Measurements from ENCODE around the gene GMCL2. TPM values are rescaled to one million over a fixed set of nuclear protein-coding genes. Genes with fewer than 3 reads are reported as not detected.
"Not testable (repeated sequence)": the region's sequence is repeated elsewhere in the genome, so short reads cannot be mapped to it uniquely, and the experiment has no call there.

GMCL2 gene
- polyA plus RNA-seq, 6 donors from 2014 or later: not detected

- DNase-seq: no peak
- Mint-ChIP-seq H3K9me3 (peaks cover 0 to 3% (median 0%) of the 10 kb centered on the region in 7 donors), H3K4me3 (peak overlapping the region in 2 of 8 donors; percentile 64 to 74), H3K27ac (no peak overlapping the region), H3K27me3 (peaks cover 0 to 5% (median 0%) of the 10 kb centered on the region in 3 donors), H3K36me3 (peaks cover 0 to 7% of the 10 kb centered on the region in 2 donors), H3K4me1 (peaks cover 10 to 13% (median 10%) of the 10 kb centered on the region in 3 donors)
- no peak for ATAC-seq (ENCODE audit: low read depth in 2 of 2)
These were observed 14.2 kb upstream of the GMCL2 start for GRCh38 chr5:178201221-178201926.

- Mint-ChIP-seq H3K4me3 (peak overlapping the region in 2 of 8 donors; percentile 56 to 69), H3K27me3 (peaks cover 0 to 11% (median 3%) of the 10 kb centered on the region in 3 donors), H3K9me3 (peaks cover 0 to 3% (median 0%) of the 10 kb centered on the region in 7 donors), H3K27ac (no peak overlapping the region), H3K36me3 (peaks cover 0 to 7% of the 10 kb centered on the region in 2 donors), H3K4me1 (peaks cover 0 to 5% (median 4%) of the 10 kb centered on the region in 3 donors)
- DNase-seq: no peak
- no peak for ATAC-seq (ENCODE audit: low read depth in 2 of 2)
These were observed 12.6 kb upstream of the GMCL2 start for GRCh38 chr5:178199581-178200434.

DNA sequence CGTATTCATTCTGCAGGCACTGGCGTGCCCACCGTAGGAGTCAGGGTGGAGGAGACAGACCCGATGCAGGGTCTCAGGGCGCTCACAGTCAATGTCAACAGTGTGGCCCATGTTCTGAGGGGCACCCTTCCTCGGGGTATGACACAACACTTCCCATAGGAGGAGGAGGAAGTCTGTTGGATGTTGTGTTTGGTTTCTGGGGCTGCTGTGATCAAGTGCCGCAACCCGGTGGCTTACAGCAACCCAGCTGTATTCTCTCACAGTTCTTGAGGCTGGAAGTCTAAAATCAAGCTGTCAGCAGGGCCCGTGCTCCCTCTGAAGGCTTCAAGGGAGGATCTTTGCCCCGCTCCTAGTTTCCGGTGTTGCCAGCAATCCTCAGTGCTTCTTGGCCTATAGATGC, 11.5 kb upstream of the GMCL2 start:
- Mint-ChIP-seq H3K27me3 (peaks cover 6 to 16% (median 12%) of the 10 kb centered on the region in 3 donors), H3K9me3 (no peaks in the 10 kb centered on the region), H3K27ac (peak overlapping the region in 1 of 6 donors; percentile 56), H3K4me3 (peak overlapping the region in 1 of 8 donors; percentile 60), H3K36me3 (no peaks in the 10 kb centered on the region), H3K4me1 (no peaks in the 10 kb centered on the region)
- ATAC-seq (ENCODE audit: low read depth in 2 of 2) (no peak), DNase-seq (no peak)

DNA sequence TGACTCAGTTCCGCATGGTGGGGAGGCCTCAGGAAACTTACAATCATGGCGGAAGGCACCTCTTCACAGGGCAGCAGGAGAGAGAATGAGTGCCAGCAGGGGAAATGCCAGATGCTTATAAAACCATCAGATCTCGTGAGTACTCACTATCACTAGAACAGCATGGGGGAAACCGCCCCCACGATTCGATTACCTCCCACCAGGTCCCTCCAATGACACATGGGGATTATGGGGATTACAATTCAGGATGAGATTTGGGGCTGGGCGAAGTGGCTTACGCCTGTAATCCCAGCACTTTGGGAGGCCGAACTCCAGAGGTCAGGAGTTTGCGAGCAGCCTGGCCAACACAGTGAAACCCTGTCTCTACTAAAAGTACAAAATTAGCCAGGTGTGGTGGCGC, 11.0 kb upstream of the GMCL2 start:
- DNase-seq; H3K27ac Mint-ChIP-seq; H3K9me3 Mint-ChIP-seq; ATAC-seq (ENCODE audit: low read depth in 2 of 2); H3K4me1 Mint-ChIP-seq; H3K36me3 Mint-ChIP-seq; H3K4me3 Mint-ChIP-seq: not testable (repeated sequence)
- peaks cover 11 to 21% (median 18%) of the 10 kb centered on the region in 3 donors for H3K27me3 Mint-ChIP-seq

- DNase-seq (no peak), ATAC-seq (ENCODE audit: low read depth in 2 of 2) (no peak)
- Mint-ChIP-seq H3K36me3 (no peaks in the 10 kb centered on the region), H3K27me3 (peaks cover 16 to 33% (median 28%) of the 10 kb centered on the region in 3 donors), H3K4me3 (no peak overlapping the region), H3K4me1 (no peaks in the 10 kb centered on the region), H3K27ac (no peak overlapping the region), H3K9me3 (no peaks in the 10 kb centered on the region)
These were observed 9.8 kb upstream of the GMCL2 start for GRCh38 chr5:178196986-178197385.

DNA sequence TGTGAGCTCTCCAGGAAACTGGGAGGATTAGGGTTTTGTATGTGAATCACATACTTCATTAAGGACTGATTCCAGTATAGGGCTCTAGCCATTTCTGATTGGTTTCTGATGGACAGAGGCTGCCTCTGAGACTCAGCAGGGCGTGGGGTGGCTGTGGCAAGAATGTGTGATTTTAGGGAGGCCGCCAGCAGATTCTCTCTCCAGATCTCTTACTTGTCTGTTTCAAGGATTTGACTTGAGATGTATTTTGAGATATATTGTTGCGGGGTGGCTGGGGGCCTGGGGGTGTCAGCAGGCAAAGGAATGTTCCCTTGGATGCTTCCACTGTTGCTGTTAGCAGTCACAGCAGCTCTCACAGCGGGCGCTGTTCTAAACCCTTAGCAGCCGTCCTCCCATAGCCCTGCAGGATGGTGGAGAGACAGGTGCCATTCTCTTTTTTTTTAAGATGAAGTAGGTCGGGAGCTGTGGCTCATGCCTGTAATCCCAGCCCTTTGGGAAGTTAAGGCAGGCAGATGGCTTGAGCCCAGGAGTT, 9.2 kb upstream of the GMCL2 start:
- H3K4me3 Mint-ChIP-seq: peak overlapping the region in 1 of 8 donors; percentile 47
- no peaks in the 10 kb centered on the region for H3K36me3 Mint-ChIP-seq
- H3K4me1 Mint-ChIP-seq: no peaks in the 10 kb centered on the region
- no peaks in the 10 kb centered on the region for H3K9me3 Mint-ChIP-seq
- peaks cover 16 to 33% (median 29%) of the 10 kb centered on the region in 3 donors for H3K27me3 Mint-ChIP-seq
- no peak overlapping the region for H3K27ac Mint-ChIP-seq
- DNase-seq: no peak
- no peak for ATAC-seq (ENCODE audit: low read depth in 2 of 2)

- Mint-ChIP-seq H3K36me3 (no peaks in the 10 kb centered on the region), H3K4me3 (no peak overlapping the region), H3K4me1 (no peaks in the 10 kb centered on the region), H3K9me3 (peaks cover 0 to 2% (median 0%) of the 10 kb centered on the region in 7 donors), H3K27me3 (peaks cover 16 to 38% (median 35%) of the 10 kb centered on the region in 3 donors), H3K27ac (no peak overlapping the region)
- ATAC-seq (ENCODE audit: low read depth in 2 of 2) (no peak), DNase-seq (no peak)
These were observed 6.9 kb upstream of the GMCL2 start for GRCh38 chr5:178194026-178194425.

GRCh38 chr5:178193251-178193809, 6.2 kb upstream of the GMCL2 start:
- H3K27ac Mint-ChIP-seq: no peak overlapping the region
- ATAC-seq (ENCODE audit: low read depth in 2 of 2) (no peak), DNase-seq (no peak)
- H3K27me3 Mint-ChIP-seq: peaks cover 19 to 42% (median 42%) of the 10 kb centered on the region in 3 donors
- peaks cover 0 to 2% (median 0%) of the 10 kb centered on the region in 7 donors for H3K9me3 Mint-ChIP-seq
- no peaks in the 10 kb centered on the region for H3K4me1 Mint-ChIP-seq
- no peaks in the 10 kb centered on the region for H3K36me3 Mint-ChIP-seq
- no peak overlapping the region for H3K4me3 Mint-ChIP-seq

- DNase-seq (no peak), ATAC-seq (ENCODE audit: low read depth in 2 of 2) (no peak)
- Mint-ChIP-seq H3K9me3 (peaks cover 0 to 2% (median 0%) of the 10 kb centered on the region in 7 donors), H3K36me3 (no peaks in the 10 kb centered on the region), H3K4me1 (no peaks in the 10 kb centered on the region), H3K27me3 (peaks cover 21 to 44% (median 44%) of the 10 kb centered on the region in 3 donors), H3K4me3 (no peak overlapping the region), H3K27ac (no peak overlapping the region)
These were observed 5.6 kb upstream of the GMCL2 start for GRCh38 chr5:178192787-178193186.

GRCh38 chr5:178192244-178192643, 5.1 kb upstream of the GMCL2 start:
- Mint-ChIP-seq H3K9me3 (peaks cover 0 to 2% (median 0%) of the 10 kb centered on the region in 7 donors), H3K27ac (peak overlapping the region in 1 of 6 donors; percentile 89), H3K4me3 (no peak overlapping the region), H3K4me1 (no peaks in the 10 kb centered on the region), H3K36me3 (no peaks in the 10 kb centered on the region), H3K27me3 (peaks cover 21 to 44% (median 44%) of the 10 kb centered on the region in 3 donors)
- ATAC-seq (ENCODE audit: low read depth in 2 of 2): no peak
- no peak for DNase-seq

DNA sequence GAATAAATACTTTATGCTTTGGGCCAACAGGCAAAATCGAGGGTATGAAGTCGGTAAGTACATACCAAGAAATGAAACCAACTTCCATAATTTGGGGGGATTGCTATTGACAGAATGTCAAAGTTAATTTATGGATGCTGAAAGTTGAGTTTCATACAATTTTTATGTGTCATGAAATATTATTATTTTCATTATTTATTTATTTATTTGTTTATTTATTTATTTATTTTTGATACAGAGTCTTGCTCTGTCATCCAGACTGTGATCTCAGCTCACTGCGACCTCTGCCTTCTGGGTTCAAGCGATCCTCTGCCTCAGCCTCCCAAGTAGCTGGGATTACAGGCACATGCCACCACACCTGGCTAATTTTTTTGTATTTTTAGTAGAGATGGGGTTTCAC, 4.5 kb upstream of the GMCL2 start:
- no peaks in the 10 kb centered on the region for H3K36me3 Mint-ChIP-seq

DNA sequence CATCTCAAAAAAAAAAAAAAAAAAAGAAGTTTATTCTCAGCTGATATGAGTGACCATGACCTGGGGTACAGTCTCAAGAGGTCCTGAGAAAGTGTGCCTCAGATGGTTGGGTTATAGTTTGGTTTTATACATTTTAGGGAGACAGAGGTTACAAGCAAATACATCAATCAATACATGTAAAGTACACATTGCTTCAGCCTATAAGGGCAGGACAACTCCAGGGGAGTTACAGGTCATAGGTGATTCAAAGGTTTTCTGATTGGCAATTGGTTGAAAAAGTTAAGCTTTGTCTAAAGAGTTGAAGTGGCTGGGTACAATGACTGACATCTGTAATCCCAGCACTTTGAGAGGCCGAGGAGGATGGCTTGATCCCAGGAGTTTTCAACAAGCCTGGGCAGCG, 2.3 kb upstream of the GMCL2 start:
- no peak for DNase-seq
- no peak overlapping the region for H3K4me3 Mint-ChIP-seq
- no peaks in the 10 kb centered on the region for H3K36me3 Mint-ChIP-seq
- H3K27me3 Mint-ChIP-seq: peaks cover 20 to 37% (median 35%) of the 10 kb centered on the region in 3 donors
- no peak for ATAC-seq (ENCODE audit: low read depth in 2 of 2)
- H3K27ac Mint-ChIP-seq: no peak overlapping the region
- H3K4me1 Mint-ChIP-seq: no peaks in the 10 kb centered on the region
- peaks cover 0 to 2% (median 0%) of the 10 kb centered on the region in 7 donors for H3K9me3 Mint-ChIP-seq

More for the DNA sequence above, 4.5 kb upstream of the GMCL2 start:
- H3K9me3 Mint-ChIP-seq: peaks cover 0 to 2% (median 0%) of the 10 kb centered on the region in 7 donors
- DNase-seq (no peak), ATAC-seq (ENCODE audit: low read depth in 2 of 2) (no peak)
- no peak overlapping the region for H3K27ac Mint-ChIP-seq
- H3K27me3 Mint-ChIP-seq: peaks cover 21 to 44% (median 44%) of the 10 kb centered on the region in 3 donors
- H3K4me3 Mint-ChIP-seq: no peak overlapping the region
- no peaks in the 10 kb centered on the region for H3K4me1 Mint-ChIP-seq

GRCh38 chr5:178186427-178186826, 744 bp downstream of the GMCL2 start:
- ATAC-seq (ENCODE audit: low read depth in 2 of 2): no peak
- Mint-ChIP-seq H3K27ac (peak overlapping the region in 1 of 6 donors; percentile 30), H3K36me3 (no peaks in the 10 kb centered on the region), H3K9me3 (peaks cover 0 to 2% (median 0%) of the 10 kb centered on the region in 7 donors), H3K27me3 (peaks cover 5 to 15% (median 11%) of the 10 kb centered on the region in 3 donors), H3K4me3 (no peak overlapping the region), H3K4me1 (peaks cover 0 to 4% (median 0%) of the 10 kb centered on the region in 3 donors)
- DNase-seq: no peak

Data from naive B cell (primary cell).